ENCODE data around the gene SF3B3. TPM values are rescaled to one million over a fixed set of nuclear protein-coding genes. Genes with fewer than 3 reads are reported as not detected.

SF3B3 gene
- total and polyA plus RNA-seq, 2 donors (not counting 1 experiment from before 2014, with no cell fraction given), result 67.1 to 266 TPM

- Histone ChIP-seq H3K4me2 (replicated peaks; ENCODE audit: low read depth, low read length, poor library complexity, severe bottlenecking) (no peak overlapping the region), H3K27me3 (replicated peaks in 1 of 4; ENCODE audit: control extremely low read depth in 1 of 4, control insufficient read depth in 3 of 4, insufficient read depth in 4 of 4, low read length in 3 of 4) (no peaks in the 10 kb centered on the region), H3K9ac (ENCODE audit: low read length) (no peak overlapping the region), H3K79me2 (ENCODE audit: control insufficient read depth, insufficient read depth, low read length) (no peaks in the 10 kb centered on the region), H2AFZ (ENCODE audit: insufficient read depth, low read depth, low read length, poor library complexity, severe bottlenecking) (no peak overlapping the region), H3K9me3 (ENCODE audit: control extremely low read depth in 1 of 3, control insufficient read depth in 2 of 3, insufficient read depth in 1 of 3, low read length in 2 of 3) (no peaks in the 10 kb centered on the region), H3K4me1 (ENCODE audit: control insufficient read depth in 2 of 2, insufficient read depth in 2 of 2, low read length in 2 of 2) (peaks cover 0 to 5% of the 10 kb centered on the region in 2 donors), H3K27ac (ENCODE audit: low read length in 2 of 2) (no peak overlapping the region), H4K20me1 (ENCODE audit: control insufficient read depth, insufficient read depth, low read length, poor library complexity, severe bottlenecking) (peaks cover 12% of the 10 kb centered on the region), H3K36me3 (replicated peaks in 1 of 2; ENCODE audit: control extremely low read depth in 1 of 2, control insufficient read depth in 1 of 2, extremely low read depth in 1 of 2, insufficient read depth in 2 of 2, low read length in 1 of 2) (peaks cover 6 to 39% of the 10 kb centered on the region in 2 experiments), H3K4me3 (ENCODE audit: control extremely low read depth in 1 of 5, extremely low read depth in 1 of 5, insufficient read depth in 1 of 5, low read depth in 2 of 5, low read length in 4 of 5) (no peak overlapping the region)
- no peak for TF ChIP-seq CTCF (IDR thresholded peaks at IDR 0.05)
- TF ChIP-seq EZH2 (IDR thresholded peaks at IDR 0.05; ENCODE audit: borderline replicate concordance, insufficient read depth, low read depth, low read length, poor library complexity, severe bottlenecking), result no peak
- Mint-ChIP-seq H3K4me1 (peaks cover 9% of the 10 kb centered on the region), H3K4me3 (no peak overlapping the region), H3K9me3 (ENCODE audit: insufficient read depth) (no peaks in the 10 kb centered on the region), H3K27ac (peak overlapping the region; percentile 53), H3K27me3 (no peaks in the 10 kb centered on the region)
- POLR2A ChIA-PET, result no interaction called here
- no peak for ATAC-seq (ENCODE audit: low read depth)
- DNase-seq, result no peak
- WGBS (ENCODE audit: insufficient coverage), result 100% methylated on average over 5 of the region's 7 CpGs
- intact Hi-C loops (cut with micrococcal nuclease), result no loop called here
- CTCF ChIA-PET, result no interaction called here
These were observed 51.8 kb downstream of the SF3B3 start for GRCh38 chr16:70575376-70575775.

GRCh38 chr16:70576431-70577255, 53.0 kb downstream of the SF3B3 start:
- Histone ChIP-seq H3K9ac (ENCODE audit: low read length) (no peak overlapping the region), H3K4me3 (ENCODE audit: control extremely low read depth in 1 of 5, extremely low read depth in 1 of 5, insufficient read depth in 1 of 5, low read depth in 2 of 5, low read length in 4 of 5) (no peak overlapping the region), H3K4me1 (ENCODE audit: control insufficient read depth in 2 of 2, insufficient read depth in 2 of 2, low read length in 2 of 2) (peaks cover 0 to 5% of the 10 kb centered on the region in 2 donors), H4K20me1 (ENCODE audit: control insufficient read depth, insufficient read depth, low read length, poor library complexity, severe bottlenecking) (peaks cover 5% of the 10 kb centered on the region), H3K4me2 (replicated peaks; ENCODE audit: low read depth, low read length, poor library complexity, severe bottlenecking) (no peak overlapping the region), H3K36me3 (replicated peaks in 1 of 2; ENCODE audit: control extremely low read depth in 1 of 2, control insufficient read depth in 1 of 2, extremely low read depth in 1 of 2, insufficient read depth in 2 of 2, low read length in 1 of 2) (peaks cover 2 to 27% of the 10 kb centered on the region in 2 experiments), H3K79me2 (ENCODE audit: control insufficient read depth, insufficient read depth, low read length) (no peaks in the 10 kb centered on the region), H3K27ac (ENCODE audit: low read length in 2 of 2) (no peak overlapping the region), H3K9me3 (ENCODE audit: control extremely low read depth in 1 of 3, control insufficient read depth in 2 of 3, insufficient read depth in 1 of 3, low read length in 2 of 3) (no peaks in the 10 kb centered on the region), H2AFZ (ENCODE audit: insufficient read depth, low read depth, low read length, poor library complexity, severe bottlenecking) (no peak overlapping the region), H3K27me3 (replicated peaks in 1 of 4; ENCODE audit: control extremely low read depth in 1 of 4, control insufficient read depth in 3 of 4, insufficient read depth in 4 of 4, low read length in 3 of 4) (no peaks in the 10 kb centered on the region)
- TF ChIP-seq CTCF (IDR thresholded peaks at IDR 0.05), result no peak
- no peak for TF ChIP-seq EZH2 (IDR thresholded peaks at IDR 0.05; ENCODE audit: borderline replicate concordance, insufficient read depth, low read depth, low read length, poor library complexity, severe bottlenecking)
- ChIA-PET CTCF (no interaction called here), POLR2A (no interaction called here)
- no peak for ATAC-seq (ENCODE audit: low read depth)
- no peaks in the 10 kb centered on the region for H3K9me3 Mint-ChIP-seq (ENCODE audit: insufficient read depth)
- no peaks in the 10 kb centered on the region for H3K27me3 Mint-ChIP-seq
- intact Hi-C loops (cut with micrococcal nuclease), result no loop called here
- 60% methylated on average over 6 of the region's 10 CpGs for WGBS (ENCODE audit: insufficient coverage)
- H3K4me1 Mint-ChIP-seq, result peaks cover 9% of the 10 kb centered on the region
- no peak for DNase-seq
- peak overlapping the region; percentile 58 for H3K27ac Mint-ChIP-seq
- H3K4me3 Mint-ChIP-seq, result no peak overlapping the region
